ENCODE measurements around the gene ACTL9. TPM values are rescaled to one million over a fixed set of nuclear protein-coding genes. Genes with fewer than 3 reads are reported as not detected.

Gene ACTL9
- total RNA-seq, 2 experiments from 2014 or later = not detected

- peaks cover 3% of the 10 kb centered on the region for H3K9me3 Mint-ChIP-seq
- DNase-seq (no peak), ATAC-seq (no peak)
- ChIA-PET CTCF (interaction anchor here (1.0 to 1.3 kb wide), 2 partner anchors 12 to 13 kb away, joined by 3 to 4 read pairs; no protein-coding TSS in a partner anchor), POLR2A (no interaction called here)
- no peak overlapping the region for H3K27ac Mint-ChIP-seq
- H3K27me3 Mint-ChIP-seq = no peaks in the 10 kb centered on the region
- no peak for TF ChIP-seq CTCF (IDR thresholded peaks at IDR 0.05)
- no peaks in the 10 kb centered on the region for H3K36me3 Mint-ChIP-seq (ENCODE audit: low read depth)
- intact Hi-C loops (cut with micrococcal nuclease) = no loop called here
- no peak overlapping the region for H3K4me3 Mint-ChIP-seq
- H3K4me1 Mint-ChIP-seq (ENCODE audit: low read depth) = peaks cover 48% of the 10 kb centered on the region
Observed at GRCh38 chr19:8666814-8667405, 31.7 kb downstream of the ACTL9 start.

DNA sequence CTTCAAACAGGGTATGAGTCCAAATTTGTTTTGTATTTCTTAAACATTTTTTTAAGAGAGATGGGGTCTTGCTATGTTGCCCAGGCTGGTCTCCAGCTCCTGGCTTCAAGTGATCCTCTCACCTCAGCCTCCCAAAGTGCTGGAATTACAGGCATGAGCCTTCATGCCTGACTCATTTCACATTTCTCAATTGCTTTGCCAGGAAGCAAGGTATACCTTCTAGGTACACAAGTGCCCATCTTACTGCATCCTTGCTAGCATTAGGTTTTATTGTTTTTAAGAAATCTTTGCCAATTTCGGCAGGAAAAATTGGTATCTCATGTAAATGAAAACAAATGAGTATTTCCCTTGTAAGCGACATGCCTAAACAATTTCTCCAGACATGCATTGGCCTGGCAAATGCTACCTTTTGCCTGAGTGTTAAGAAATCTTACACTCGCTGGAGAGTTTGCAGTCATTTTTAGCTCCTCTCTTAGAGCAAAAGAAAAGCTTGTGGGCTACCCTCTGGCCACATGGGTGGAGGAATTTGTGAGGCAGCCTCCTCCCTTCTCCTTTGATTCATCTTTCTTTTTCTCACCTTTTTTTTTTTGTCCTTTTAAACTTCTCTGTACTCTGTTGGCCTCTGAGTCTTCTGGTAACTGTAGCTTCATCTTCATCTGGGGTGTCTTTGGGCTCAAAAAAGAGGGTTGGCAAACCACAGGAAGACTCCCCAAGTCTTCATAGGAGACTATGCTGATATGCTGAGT lies 33.0 kb downstream of the ACTL9 start:
- Mint-ChIP-seq H3K4me3 (no peak overlapping the region), H3K27ac (peak overlapping the region; percentile 32), H3K4me1 (ENCODE audit: low read depth) (peaks cover 39% of the 10 kb centered on the region), H3K36me3 (ENCODE audit: low read depth) (no peaks in the 10 kb centered on the region), H3K27me3 (no peaks in the 10 kb centered on the region), H3K9me3 (peaks cover 3% of the 10 kb centered on the region)
- ATAC-seq = peak; percentile 60
- peak; percentile 60 for DNase-seq
- CTCF ChIA-PET = interaction anchor here (1.5 to 3.4 kb wide), 3 partner anchors 11 to 28 kb away, joined by 5 to 24 read pairs (median 14); no protein-coding TSS in a partner anchor
- no peak for TF ChIP-seq CTCF (IDR thresholded peaks at IDR 0.05)
- intact Hi-C loops (cut with micrococcal nuclease) = no loop called here
- POLR2A ChIA-PET = interaction anchor here (1.4 kb wide), 1 partner anchor 10 kb away, joined by 6 read pairs; no protein-coding TSS in a partner anchor

- no peak overlapping the region for H3K27ac Mint-ChIP-seq
Observed at GRCh38 chr19:8664671-8665057, 33.9 kb downstream of the ACTL9 start.

DNA sequence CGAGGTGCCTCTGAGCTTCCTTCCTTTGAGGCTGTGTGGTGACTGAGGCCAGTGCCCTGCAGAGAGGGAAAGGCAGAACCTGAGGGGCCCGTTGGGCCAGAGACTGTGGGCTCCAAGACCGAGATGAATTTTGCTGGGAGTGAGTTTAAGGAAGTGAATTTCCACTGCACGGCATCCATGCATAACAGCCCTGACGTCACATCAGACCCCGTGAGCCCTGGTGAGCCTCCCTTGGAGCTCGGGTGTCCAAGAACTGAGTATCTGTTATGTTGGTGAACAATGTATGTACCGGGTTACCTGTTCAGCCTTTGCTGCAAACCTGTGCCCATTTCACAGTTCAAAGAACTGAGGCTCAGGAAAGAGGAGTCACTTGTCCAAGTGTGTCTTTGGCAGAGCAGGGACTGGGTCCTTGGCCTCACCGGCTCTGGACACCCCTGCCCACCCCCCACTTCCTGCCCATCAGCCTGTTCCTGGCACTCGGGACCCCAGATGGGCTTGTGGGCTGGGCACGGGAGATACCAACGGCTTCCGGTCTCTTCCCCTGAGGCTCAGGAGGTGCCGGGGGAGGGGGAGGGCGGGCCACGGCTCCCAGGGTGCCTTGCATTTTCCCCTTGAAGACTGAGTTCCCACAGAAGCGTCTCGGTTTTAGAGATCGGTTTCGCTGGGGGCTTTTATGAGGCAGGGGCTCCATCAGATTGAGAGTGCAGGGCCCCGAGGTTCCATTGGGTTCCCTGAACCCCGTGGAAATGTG lies 34.5 kb downstream of the ACTL9 start:
- peak; percentile 70 for DNase-seq
- Mint-ChIP-seq H3K36me3 (ENCODE audit: low read depth) (no peaks in the 10 kb centered on the region), H3K27ac (peak overlapping the region; percentile 52), H3K4me1 (ENCODE audit: low read depth) (peaks cover 38% of the 10 kb centered on the region), H3K9me3 (peaks cover 3% of the 10 kb centered on the region), H3K27me3 (no peaks in the 10 kb centered on the region), H3K4me3 (no peak overlapping the region)
- intact Hi-C loops (cut with micrococcal nuclease) = no loop called here
- CTCF ChIA-PET = interaction anchor here (1.2 to 3.4 kb wide), 3 partner anchors 9 to 86 kb away, joined by 3 to 24 read pairs (median 14); no protein-coding TSS in a partner anchor
- POLR2A ChIA-PET = no interaction called here
- ATAC-seq = peak; percentile 44
- no peak for TF ChIP-seq CTCF (IDR thresholded peaks at IDR 0.05)

More at GRCh38 chr19:8664671-8665057, 33.9 kb downstream of the ACTL9 start:
- Mint-ChIP-seq H3K4me3 (no peak overlapping the region), H3K36me3 (ENCODE audit: low read depth) (no peaks in the 10 kb centered on the region), H3K9me3 (peaks cover 3% of the 10 kb centered on the region), H3K27me3 (no peaks in the 10 kb centered on the region), H3K4me1 (ENCODE audit: low read depth) (peaks cover 38% of the 10 kb centered on the region)
- ATAC-seq (no peak), DNase-seq (no peak)
- ChIA-PET CTCF (interaction anchor here (1.5 to 3.4 kb wide), 3 partner anchors 10 to 29 kb away, joined by 5 to 24 read pairs (median 14); no protein-coding TSS in a partner anchor), POLR2A (interaction anchor here (1.4 kb wide), 1 partner anchor 9 kb away, joined by 6 read pairs; no protein-coding TSS in a partner anchor)
- intact Hi-C loops (cut with micrococcal nuclease) = no loop called here
- TF ChIP-seq CTCF (IDR thresholded peaks at IDR 0.05) = no peak
